ENCODE results near the gene NPAS3.

- TF ChIP-seq CTCF (conservative IDR thresholded peaks at IDR 0.05) (no peak), EZH2 (IDR thresholded peaks at IDR 0.05; ENCODE audit: low read depth) (no peak)
Measured at GRCh38 chr14:33068626-33069025, 129.9 kb downstream of the NPAS3 start.
